Measurements from ENCODE around the gene EBF3.
A peak's percentile ranks its signal among the peaks of the same experiment; 100 is the strongest.

EBF3 gene

DNA sequence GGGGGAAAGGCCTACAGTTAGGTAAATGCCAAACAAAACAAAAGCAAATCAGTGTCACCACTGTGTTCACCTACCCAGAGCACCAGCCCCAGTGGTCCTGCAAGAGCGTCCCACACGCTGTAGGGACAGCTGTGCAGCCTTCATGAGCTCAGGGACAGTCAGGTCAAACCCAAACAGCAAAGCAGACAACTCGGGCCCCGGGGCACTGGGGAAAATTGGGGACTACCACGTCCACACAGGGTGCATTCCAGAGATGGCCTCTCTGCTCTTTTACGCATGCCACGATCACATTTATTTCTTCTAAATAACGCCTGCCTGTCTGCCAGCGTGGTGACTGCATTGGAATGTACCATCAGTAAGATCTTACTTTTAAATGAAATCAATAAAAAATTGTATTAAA is 21.7 kb downstream of the EBF3 start:
- Histone ChIP-seq H2BK5ac (ENCODE audit: low read length) (no peak overlapping the region), H3K18ac (ENCODE audit: low read length) (no peak overlapping the region), H2AFZ (ENCODE audit: low read length) (no peak overlapping the region), H4K91ac (ENCODE audit: low read depth, low read length, poor library complexity) (no peak overlapping the region), H3K27me3 (ENCODE audit: control insufficient read depth in 3 of 3, insufficient read depth in 3 of 3, low read depth in 1 of 3, low read length in 3 of 3) (no peaks in the 10 kb centered on the region), H3K23ac (ENCODE audit: low read depth, low read length, poor library complexity) (no peak overlapping the region), H3K27ac (replicated peaks; ENCODE audit: low read length) (no peak overlapping the region), H3K36me3 (replicated peaks in 1 of 2; ENCODE audit: control insufficient read depth in 2 of 2, insufficient read depth in 2 of 2, low read length in 2 of 2) (no peaks in the 10 kb centered on the region), H3K4me2 (ENCODE audit: insufficient read depth, low read length, poor library complexity, severe bottlenecking) (no peak overlapping the region), H4K8ac (ENCODE audit: low read depth, low read length) (no peak overlapping the region), H2AK5ac (ENCODE audit: low read depth, low read length) (no peak overlapping the region), H2BK12ac (ENCODE audit: low read length) (no peak overlapping the region), H3K9ac (ENCODE audit: low read depth, low read length, poor library complexity) (no peak overlapping the region), H3K79me1 (ENCODE audit: low read depth, low read length) (no peaks in the 10 kb centered on the region), H2BK15ac (ENCODE audit: low read length) (no peak overlapping the region), H3K4me3 (ENCODE audit: low read length in 2 of 2) (no peak overlapping the region), H3K4ac (ENCODE audit: low read length) (no peak overlapping the region), H3K9me3 (replicated peaks in 1 of 2; ENCODE audit: control insufficient read depth in 2 of 2, insufficient read depth in 1 of 2, low read depth in 1 of 2, low read length in 2 of 2) (no peaks in the 10 kb centered on the region), H2BK120ac (ENCODE audit: low read depth, low read length) (no peak overlapping the region), H3K14ac (ENCODE audit: low read length) (no peak overlapping the region), H3K4me1 (ENCODE audit: control insufficient read depth in 2 of 2, insufficient read depth in 1 of 2, low read depth in 1 of 2, low read length in 2 of 2) (peaks cover 0 to 1% of the 10 kb centered on the region in 2 donors)
- no CpG with 5 or more reads among the region's 9 CpGs for WGBS, 2 donors (ENCODE audit: extremely low coverage in 2 of 2, insufficient read length in 2 of 2, insufficient replicate concordance in 1 of 2)
- DNase-seq (ENCODE audit: low spot score), result no peak

DNA sequence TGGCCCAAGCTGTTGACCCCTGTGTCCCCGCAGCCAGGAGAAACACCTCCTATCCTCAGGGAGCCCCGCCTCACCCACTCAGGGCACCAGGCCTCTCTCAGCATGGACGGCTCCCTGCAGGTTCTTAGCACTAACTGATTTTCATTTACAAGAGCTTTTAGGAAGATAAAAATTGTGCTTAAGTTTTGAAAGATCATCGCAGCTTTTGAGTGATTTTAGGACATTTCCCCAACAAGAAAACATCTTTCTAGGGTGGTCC is 22.1 kb downstream of the EBF3 start:
- Histone ChIP-seq H2AK5ac (ENCODE audit: low read depth, low read length) (peak overlapping the region; percentile 81), H3K4me3 (ENCODE audit: low read length in 2 of 2) (no peak overlapping the region), H2BK5ac (ENCODE audit: low read length) (peak overlapping the region; percentile 56), H2AFZ (ENCODE audit: low read length) (no peak overlapping the region), H3K27me3 (ENCODE audit: control insufficient read depth in 3 of 3, insufficient read depth in 3 of 3, low read depth in 1 of 3, low read length in 3 of 3) (no peaks in the 10 kb centered on the region), H3K27ac (replicated peaks; ENCODE audit: low read length) (no peak overlapping the region), H3K4ac (ENCODE audit: low read length) (no peak overlapping the region), H2BK120ac (ENCODE audit: low read depth, low read length) (no peak overlapping the region), H3K9me3 (replicated peaks in 1 of 2; ENCODE audit: control insufficient read depth in 2 of 2, insufficient read depth in 1 of 2, low read depth in 1 of 2, low read length in 2 of 2) (no peaks in the 10 kb centered on the region), H2BK12ac (ENCODE audit: low read length) (no peak overlapping the region), H3K14ac (ENCODE audit: low read length) (no peak overlapping the region), H4K8ac (ENCODE audit: low read depth, low read length) (no peak overlapping the region), H3K36me3 (replicated peaks in 1 of 2; ENCODE audit: control insufficient read depth in 2 of 2, insufficient read depth in 2 of 2, low read length in 2 of 2) (no peaks in the 10 kb centered on the region), H4K91ac (ENCODE audit: low read depth, low read length, poor library complexity) (no peak overlapping the region), H2BK15ac (ENCODE audit: low read length) (no peak overlapping the region), H3K18ac (ENCODE audit: low read length) (no peak overlapping the region), H3K23ac (ENCODE audit: low read depth, low read length, poor library complexity) (no peak overlapping the region), H3K9ac (ENCODE audit: low read depth, low read length, poor library complexity) (no peak overlapping the region), H3K4me2 (ENCODE audit: insufficient read depth, low read length, poor library complexity, severe bottlenecking) (no peak overlapping the region), H3K79me1 (ENCODE audit: low read depth, low read length) (no peaks in the 10 kb centered on the region), H3K4me1 (ENCODE audit: control insufficient read depth in 2 of 2, insufficient read depth in 1 of 2, low read depth in 1 of 2, low read length in 2 of 2) (peaks cover 0 to 1% of the 10 kb centered on the region in 2 donors)
- no CpG with 5 or more reads among the region's 4 CpGs for WGBS, 2 donors (ENCODE audit: extremely low coverage in 2 of 2, insufficient read length in 2 of 2, insufficient replicate concordance in 1 of 2)
- DNase-seq (ENCODE audit: low spot score), result no peak

DNA sequence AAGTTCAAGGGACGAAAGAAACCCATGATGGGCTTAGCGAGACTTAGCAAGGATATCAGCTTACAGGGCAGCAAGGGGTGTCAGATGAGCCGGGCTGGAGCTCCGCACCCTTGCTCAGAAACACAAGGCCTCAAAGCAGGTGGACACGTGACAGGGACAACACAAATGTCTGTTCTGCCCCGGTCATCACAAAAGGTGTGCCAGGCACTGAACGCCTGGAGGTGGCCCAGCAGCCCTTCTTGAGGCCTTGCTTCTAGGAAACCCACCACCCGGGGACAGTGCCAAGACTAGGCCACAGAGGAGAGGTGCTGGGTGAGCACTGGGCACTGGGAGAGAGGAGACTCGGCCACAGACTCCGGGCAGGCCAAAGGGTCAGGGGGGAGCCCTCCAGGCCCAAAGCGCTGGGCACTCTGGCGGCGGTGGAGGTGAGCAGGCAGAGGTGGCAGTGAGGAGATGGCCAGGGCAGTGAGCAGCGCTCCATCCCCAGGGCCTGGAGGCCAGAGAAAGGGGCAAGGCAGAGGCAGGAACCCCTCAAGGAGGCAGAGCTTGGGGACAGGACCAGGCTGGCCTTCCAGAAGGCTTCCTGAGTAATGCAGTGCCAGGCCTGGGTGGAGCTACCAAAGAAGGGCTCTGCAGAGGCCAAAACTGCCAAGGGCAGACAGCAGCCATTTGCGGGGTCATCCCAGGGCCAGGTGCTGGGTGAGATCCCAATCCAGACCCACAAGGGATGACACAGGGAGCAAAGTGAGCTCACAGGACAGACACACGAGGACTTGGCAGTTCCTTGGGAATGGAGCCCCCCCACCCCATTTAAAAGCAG is 22.7 kb downstream of the EBF3 start:
- Histone ChIP-seq H3K4me2 (ENCODE audit: insufficient read depth, low read length, poor library complexity, severe bottlenecking) (no peak overlapping the region), H3K36me3 (replicated peaks in 1 of 2; ENCODE audit: control insufficient read depth in 2 of 2, insufficient read depth in 2 of 2, low read length in 2 of 2) (no peaks in the 10 kb centered on the region), H3K23ac (ENCODE audit: low read depth, low read length, poor library complexity) (peak overlapping the region; percentile 17), H3K4me1 (ENCODE audit: control insufficient read depth in 2 of 2, insufficient read depth in 1 of 2, low read depth in 1 of 2, low read length in 2 of 2) (peaks cover 0 to 1% of the 10 kb centered on the region in 2 donors), H3K27ac (replicated peaks; ENCODE audit: low read length) (no peak overlapping the region), H3K9ac (ENCODE audit: low read depth, low read length, poor library complexity) (no peak overlapping the region), H2BK5ac (ENCODE audit: low read length) (peak overlapping the region; percentile 56), H2AFZ (ENCODE audit: low read length) (no peak overlapping the region), H3K14ac (ENCODE audit: low read length) (no peak overlapping the region), H2BK15ac (ENCODE audit: low read length) (no peak overlapping the region), H3K9me3 (replicated peaks in 1 of 2; ENCODE audit: control insufficient read depth in 2 of 2, insufficient read depth in 1 of 2, low read depth in 1 of 2, low read length in 2 of 2) (no peaks in the 10 kb centered on the region), H3K4me3 (ENCODE audit: low read length in 2 of 2) (no peak overlapping the region), H3K27me3 (ENCODE audit: control insufficient read depth in 3 of 3, insufficient read depth in 3 of 3, low read depth in 1 of 3, low read length in 3 of 3) (no peaks in the 10 kb centered on the region), H4K91ac (ENCODE audit: low read depth, low read length, poor library complexity) (no peak overlapping the region), H4K8ac (ENCODE audit: low read depth, low read length) (no peak overlapping the region), H3K18ac (ENCODE audit: low read length) (peak overlapping the region; percentile 69), H3K79me1 (ENCODE audit: low read depth, low read length) (no peaks in the 10 kb centered on the region), H2AK5ac (ENCODE audit: low read depth, low read length) (peak overlapping the region; percentile 81), H3K4ac (ENCODE audit: low read length) (no peak overlapping the region), H2BK120ac (ENCODE audit: low read depth, low read length) (peak overlapping the region; percentile 62), H2BK12ac (ENCODE audit: low read length) (peak overlapping the region; percentile 36)
- no peak for DNase-seq (ENCODE audit: low spot score)
- WGBS, 2 donors (ENCODE audit: extremely low coverage in 2 of 2, insufficient read length in 2 of 2, insufficient replicate concordance in 1 of 2), result no CpG with 5 or more reads among the region's 16 CpGs

DNA sequence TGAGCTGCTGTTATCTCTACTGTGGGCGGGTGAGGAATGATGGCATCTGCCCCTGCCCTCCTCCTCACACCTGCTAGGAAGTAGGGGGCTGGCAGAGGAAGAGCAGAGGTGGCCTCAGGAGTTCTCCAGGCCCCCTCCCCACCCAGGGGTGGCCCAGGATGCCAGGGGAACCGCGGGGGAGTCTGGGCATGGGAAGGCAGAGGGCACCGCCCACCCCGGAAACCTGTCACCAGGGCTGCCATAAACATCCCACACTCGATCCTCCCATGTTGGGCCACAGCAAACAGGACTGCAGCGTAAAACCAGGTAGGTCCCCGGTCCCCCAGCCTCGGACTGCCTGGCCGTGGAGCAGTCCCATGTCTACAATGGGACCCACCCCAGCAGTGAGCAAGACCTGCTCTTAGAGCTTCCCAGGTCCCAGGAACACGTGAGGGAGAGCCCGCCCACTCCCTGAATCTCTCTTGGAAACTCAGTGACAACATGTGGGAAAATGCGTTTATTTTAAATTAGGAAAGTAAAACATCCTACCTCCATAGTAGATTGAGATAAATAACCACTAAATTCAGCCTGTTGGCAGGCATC is 23.4 kb downstream of the EBF3 start:
- Histone ChIP-seq H2BK15ac (ENCODE audit: low read length) (no peak overlapping the region), H3K4me1 (ENCODE audit: control insufficient read depth in 2 of 2, insufficient read depth in 1 of 2, low read depth in 1 of 2, low read length in 2 of 2) (peaks cover 0 to 1% of the 10 kb centered on the region in 2 donors)
- WGBS, 2 donors (ENCODE audit: extremely low coverage in 2 of 2, insufficient read length in 2 of 2, insufficient replicate concordance in 1 of 2), result no CpG with 5 or more reads among the region's 13 CpGs

More for the DNA sequence above, 23.4 kb downstream of the EBF3 start:
- Histone ChIP-seq H3K79me1 (ENCODE audit: low read depth, low read length) (no peaks in the 10 kb centered on the region), H2BK120ac (ENCODE audit: low read depth, low read length) (no peak overlapping the region), H3K4ac (ENCODE audit: low read length) (no peak overlapping the region), H3K9me3 (replicated peaks in 1 of 2; ENCODE audit: control insufficient read depth in 2 of 2, insufficient read depth in 1 of 2, low read depth in 1 of 2, low read length in 2 of 2) (no peaks in the 10 kb centered on the region), H2AFZ (ENCODE audit: low read length) (no peak overlapping the region), H4K91ac (ENCODE audit: low read depth, low read length, poor library complexity) (no peak overlapping the region), H2BK12ac (ENCODE audit: low read length) (no peak overlapping the region), H3K36me3 (replicated peaks in 1 of 2; ENCODE audit: control insufficient read depth in 2 of 2, insufficient read depth in 2 of 2, low read length in 2 of 2) (no peaks in the 10 kb centered on the region), H3K27me3 (ENCODE audit: control insufficient read depth in 3 of 3, insufficient read depth in 3 of 3, low read depth in 1 of 3, low read length in 3 of 3) (no peaks in the 10 kb centered on the region), H3K27ac (replicated peaks; ENCODE audit: low read length) (no peak overlapping the region), H4K8ac (ENCODE audit: low read depth, low read length) (no peak overlapping the region), H3K14ac (ENCODE audit: low read length) (no peak overlapping the region), H3K9ac (ENCODE audit: low read depth, low read length, poor library complexity) (no peak overlapping the region), H3K18ac (ENCODE audit: low read length) (peak overlapping the region; percentile 35), H2BK5ac (ENCODE audit: low read length) (peak overlapping the region; percentile 56), H3K4me2 (ENCODE audit: insufficient read depth, low read length, poor library complexity, severe bottlenecking) (no peak overlapping the region), H3K23ac (ENCODE audit: low read depth, low read length, poor library complexity) (peak overlapping the region; percentile 34), H2AK5ac (ENCODE audit: low read depth, low read length) (peak overlapping the region; percentile 4), H3K4me3 (ENCODE audit: low read length in 2 of 2) (no peak overlapping the region)
- no peak for DNase-seq (ENCODE audit: low spot score)

All from neuronal stem cell (in vitro differentiated cells).